Neural cell (in vitro differentiated cells): ENCODE measurements around the gene GRM1. TPM values are rescaled to one million over a fixed set of nuclear protein-coding genes. Genes with fewer than 3 reads are reported as not detected.

Experiments used
- H2AFZ ChIP-seq: fragments of 200-600, 300-800 bp; sonication (generic), shearing (Covaris generic); 2 replicates; pipeline ENCODE4 v1.6.0; 2014; ENCODE audit warnings: low read depth, mild to moderate bottlenecking, antibody characterized with exemption, low read length, moderate library complexity
- H3F3A ChIP-seq: fragments of 200-600 bp; shearing (Covaris generic); 2 replicates; pipeline ENCODE4 v1.6.1; 2016; ENCODE audit warnings: mild to moderate bottlenecking, moderate library complexity, mixed read lengths, antibody characterized with exemption, low read length; ENCODE audit not compliant: insufficient read depth, poor library complexity, severe bottlenecking
- H3K27ac ChIP-seq: fragments of 200-600, 300-800 bp; sonication (generic), shearing (Covaris generic); 2 replicates; pipeline ENCODE4 v1.5.1; 2014; ENCODE audit warnings: mild to moderate bottlenecking, low read length, moderate library complexity
- H3K27me3 ChIP-seq: fragments of 300-800, 200-600 bp; sonication (generic), shearing (Covaris generic); 2 replicates; pipeline ENCODE4 v1.6.0; 2014; ENCODE audit warnings: mild to moderate bottlenecking, low read depth, low read length, moderate library complexity; ENCODE audit not compliant: insufficient read depth
- H3K36me3 ChIP-seq: fragments of 300-800, 200-600 bp; sonication (generic), shearing (Covaris generic); 2 replicates; pipeline ENCODE4 v1.5.1; 2014; ENCODE audit warnings: mild to moderate bottlenecking, antibody characterized with exemption, low read length, moderate library complexity; ENCODE audit not compliant: insufficient read depth
- H3K4me2 ChIP-seq: fragments of 300-800, 200-600 bp; sonication (generic), shearing (Covaris generic); 2 replicates; pipeline ENCODE4 v1.6.0; 2014; ENCODE audit warnings: mild to moderate bottlenecking, low read length
- H3K4me3 ChIP-seq: fragments of 300-800, 200-600 bp; sonication (generic), shearing (Covaris generic); 2 replicates; pipeline ENCODE4 v1.5.1; 2014; ENCODE audit warnings: mild to moderate bottlenecking, low read length, moderate library complexity
- H3K79me2 ChIP-seq: fragments of 200-600 bp; shearing (Covaris generic); replicated peaks from 2 replicates; pipeline ENCODE4 v1.6.0; 2014; ENCODE audit warnings: mild to moderate bottlenecking, low read length, moderate library complexity; ENCODE audit not compliant: insufficient read depth
- H3K9ac ChIP-seq: fragments of 300-800, 200-600 bp; sonication (generic), shearing (Covaris generic); 2 replicates; pipeline ENCODE4 v1.6.1; 2016; ENCODE audit warnings: mild to moderate bottlenecking, low read length, mixed read lengths
- H3K9me2 ChIP-seq: fragments of 200-600 bp; shearing (Covaris generic); 2 replicates; pipeline ENCODE4 v1.6.1; 2016; ENCODE audit warnings: mild to moderate bottlenecking, low read length, mixed read lengths; ENCODE audit not compliant: insufficient read depth
- H3K9me3 ChIP-seq: fragments of 200-600, 300-800 bp; sonication (generic), shearing (Covaris generic); 2 replicates; pipeline ENCODE4 v1.6.1; 2016; ENCODE audit warnings: mild to moderate bottlenecking, mixed run types, low read length, moderate library complexity, mixed read lengths
- H4K20me1 ChIP-seq: fragments of 200-600 bp; shearing (Covaris generic); 2 replicates; pipeline ENCODE4 v1.6.1; 2016; ENCODE audit warnings: mild to moderate bottlenecking, mixed run types; ENCODE audit not compliant: insufficient read depth
- CTCF ChIP-seq: fragments of 450-650 bp; IDR thresholded peaks from 2 replicates; pipeline ENCODE4 v1.5.1; 2014; ENCODE audit warnings: antibody characterized with exemption, mild to moderate bottlenecking, moderate library complexity; ENCODE audit not compliant: poor library complexity, severe bottlenecking
- EP300 ChIP-seq: fragments of 450-650 bp; conservative IDR thresholded peaks from 2 replicates; pipeline ENCODE4 v1.6.1; 2014; ENCODE audit warnings: antibody characterized with exemption, mild to moderate bottlenecking, moderate library complexity; ENCODE audit not compliant: poor library complexity, severe bottlenecking
- EZH2 ChIP-seq: fragments of 200-600, 300-800 bp; shearing (Covaris generic), sonication (generic); IDR thresholded peaks from 2 replicates; pipeline ENCODE4 v1.6.1; 2014; ENCODE audit warnings: antibody characterized with exemption, low read length, borderline replicate concordance, mild to moderate bottlenecking; ENCODE audit not compliant: insufficient read depth, poor library complexity, severe bottlenecking
- MXI1 ChIP-seq: fragments of 450-650 bp; conservative IDR thresholded peaks from 2 replicates; pipeline ENCODE4 v1.6.1; 2014; ENCODE audit warnings: antibody characterized with exemption, mild to moderate bottlenecking; ENCODE audit not compliant: poor library complexity, severe bottlenecking
- POLR2AphosphoS5 ChIP-seq: IDR thresholded peaks from 2 replicates; pipeline ENCODE4 v1.6.1; 2012
- RAD21 ChIP-seq: fragments of 450-650 bp; conservative IDR thresholded peaks from 2 replicates; pipeline ENCODE4 v1.6.1; 2014; ENCODE audit warnings: antibody characterized with exemption, mild to moderate bottlenecking, moderate library complexity
- REST ChIP-seq: IDR thresholded peaks from 2 replicates; pipeline ENCODE4 v1.6.1; 2012; ENCODE audit warnings: borderline replicate concordance
- SMC3 ChIP-seq: fragments of 450-650 bp; conservative IDR thresholded peaks from 2 replicates; pipeline ENCODE4 v1.6.1; 2014; ENCODE audit warnings: antibody characterized with exemption, mild to moderate bottlenecking, moderate library complexity; ENCODE audit not compliant: poor library complexity
- TAF1 ChIP-seq: IDR thresholded peaks from 2 replicates; pipeline ENCODE4 v1.6.1; 2012; ENCODE audit warnings: low read depth
- polyA plus RNA-seq: library from polyadenylated mRNA; depleted of rRNA; stranded (reverse); fragments of >200 nt; gene quantifications from 2 replicates; pipeline ENCODE4 v1.2.3, GENCODE V29; 2014

GRM1 gene
- polyA plus RNA-seq, 1 donor from 2014 or later = 2.9 TPM

- Histone ChIP-seq H3K27me3 (peaks cover 44% of the 10 kb centered on the region), H3K36me3 (no peaks in the 10 kb centered on the region), H3K9me3 (no peaks in the 10 kb centered on the region), H4K20me1 (no peaks in the 10 kb centered on the region), H3F3A (no peaks in the 10 kb centered on the region), H2AFZ (no peak overlapping the region), H3K4me3 (peak overlapping the region; percentile 72), H3K9me2 (no peaks in the 10 kb centered on the region), H3K27ac (no peak overlapping the region), H3K4me2 (peak overlapping the region; percentile 93), H3K79me2 (no peaks in the 10 kb centered on the region), H3K9ac (peak overlapping the region; percentile 55)
- TF ChIP-seq REST (peak; percentile 93), EZH2 (no peak)
Observed at GRCh38 chr6:146028252-146028795, 538 bp upstream of the GRM1 start.

- Histone ChIP-seq H3K4me3 (peak overlapping the region; percentile 72), H3K9me3 (no peaks in the 10 kb centered on the region), H3K27me3 (peaks cover 44% of the 10 kb centered on the region), H2AFZ (no peak overlapping the region), H3F3A (no peaks in the 10 kb centered on the region), H3K36me3 (no peaks in the 10 kb centered on the region), H3K27ac (no peak overlapping the region), H3K9ac (no peak overlapping the region), H3K79me2 (no peaks in the 10 kb centered on the region), H3K4me2 (no peak overlapping the region), H4K20me1 (no peaks in the 10 kb centered on the region), H3K9me2 (no peaks in the 10 kb centered on the region)
- TF ChIP-seq EZH2 (no peak), POLR2AphosphoS5 (no peak), TAF1 (no peak), MXI1 (no peak), RAD21 (no peak), CTCF (no peak), REST (no peak), EP300 (no peak), SMC3 (no peak)
Observed at GRCh38 chr6:146029573-146030184, 817 bp downstream of the GRM1 start.
